Adrenal gland (tissue), 12 donors: ENCODE measurements around the gene ZRANB3. TPM values are rescaled to one million over a fixed set of nuclear protein-coding genes. Genes with fewer than 3 reads are reported as not detected.
"Not testable (repeated sequence)": the region's sequence is repeated elsewhere in the genome, so short reads cannot be mapped to it uniquely, and the experiment has no call there.

Experiments
- DNase-seq, 7 donors: peaks; one replicate each; pipeline ENCODE4 v3.0.0-alpha.2; 2019 to 2020
- H3K27ac ChIP-seq, 5 donors: fragments of 200-600 bp; sonication (generic) in 4 of 5; 1 replicate in 3 of 5; 2 replicates in 2 of 5; pipeline versions ENCODE4 v1.5.1 to v1.8.0; 2016 to 2020; ENCODE audit warnings: mild to moderate bottlenecking in 1 of 5
- H3K27me3 ChIP-seq: fragments of 200-600 bp; 2 replicates; pipeline ENCODE4 v1.8.0; 2021
- H3K36me3 ChIP-seq, 2 donors: fragments of 200-600 bp; replicated peaks in 1 of 2; 1 replicate in 1 of 2; 2 replicates in 1 of 2; pipeline versions ENCODE4 v1.5.1 to v1.8.0; 2018 to 2022
- H3K4me1 ChIP-seq, 2 donors: fragments of 200-600 bp; replicated peaks in 1 of 2; 1 replicate in 1 of 2; 2 replicates in 1 of 2; pipeline versions ENCODE4 v1.5.1 to v1.8.0; 2018 to 2021
- H3K4me3 ChIP-seq, 4 donors: fragments of 200-600 bp; sonication (generic) in 3 of 4; one replicate each; pipeline ENCODE4 v1.5.1; 2016 to 2018
- H3K9me3 ChIP-seq, 3 donors: fragments of 200-600 bp; sonication (generic) in 1 of 3; replicated peaks in 1 of 3; 1 replicate in 2 of 3; 2 replicates in 1 of 3; pipeline versions ENCODE4 v1.5.1 to v1.8.0; 2016 to 2021
- POLR2A ChIP-seq, 2 donors: fragments of 450-650 bp; IDR thresholded peaks; one replicate each; pipeline ENCODE4 v1.6.1; 2017; ENCODE audit warnings: antibody characterized with exemption in 2 of 2, mild to moderate bottlenecking in 2 of 2, moderate library complexity in 1 of 2
- WGBS, 4 donors: extraction: QIAGEN DNeasy Blood & Tissue Kit in 2 of 4; methylation state at CpG; one replicate each; pipeline versions ENCODE4 v1.1.5 to v1.1.7; 2013 to 2017; 5-methylcytosine and 5-hydroxymethylcytosine counted together
- intact Hi-C, 2 donors: fragments of 100-400 bp; cut with DNase I; formaldehyde crosslinking; loops; one replicate each; pipeline versions ENCODE4 v1.14.1 to v1.15.0; 2022 to 2023
- polyA plus RNA-seq, 3 donors: library from polyadenylated mRNA; stranded (reverse); fragments of 200-250 nt in 2 of 3; fragments of 350-450 nt in 1 of 3; fragmentation: Illumina TruSeq in 1 of 3; extraction: RNeasy Lipid Tissue Mini Kit (QIAGEN cat#74804) in 1 of 3; gene quantifications; one replicate each; pipeline ENCODE4 v1.2.3, GENCODE V29; 2013 to 2014
- total RNA-seq, 9 donors: library from RNA; depleted of rRNA in 4 of 9; stranded (reverse); fragments of >200 nt in 4 of 9; fragments of 120-200 nt in 1 of 9; fragmentation: NEBNext Ultra II Directional in 1 of 9; extraction: Animal tissue kit (Norgen Biotek cat#: 25700) in 1 of 9; gene quantifications; one replicate each; pipeline versions ENCODE4 v1.1.0 to v1.2.4, GENCODE V29; 2013 to 2023
- TF ChIP-seq, protein P1 (sequence below), 6 experiments: fragments of 450-650 bp in 4 of 6; fragments of 200-600 bp in 2 of 6; sonication (generic) in 1 of 6; IDR thresholded peaks; 1 replicate in 5 of 6; 2 replicates in 1 of 6; pipeline versions ENCODE4 v1.5.1 to v1.8.0; 2016 to 2021; ENCODE audit warnings: antibody characterized with exemption in 6 of 6, mild to moderate bottlenecking in 2 of 6, moderate library complexity in 1 of 6
- donor health status: healthy with polysubstance abuse.
- donor health status: Bipolar disorder and iron deficiency.
- donor health status: DM: yes; HTN: yes; CAD: no.
- donor health status: DM: no; HTN: no; CAD: no.
- donor health status: DM: no; HTN: no; CAD: no.
- donor health status: DM: yes; HTN: yes; CAD: no.

Gene ZRANB3
- total and polyA plus RNA-seq, 12 donors: 1.0 to 16.8 (median 9.0) TPM

DNA sequence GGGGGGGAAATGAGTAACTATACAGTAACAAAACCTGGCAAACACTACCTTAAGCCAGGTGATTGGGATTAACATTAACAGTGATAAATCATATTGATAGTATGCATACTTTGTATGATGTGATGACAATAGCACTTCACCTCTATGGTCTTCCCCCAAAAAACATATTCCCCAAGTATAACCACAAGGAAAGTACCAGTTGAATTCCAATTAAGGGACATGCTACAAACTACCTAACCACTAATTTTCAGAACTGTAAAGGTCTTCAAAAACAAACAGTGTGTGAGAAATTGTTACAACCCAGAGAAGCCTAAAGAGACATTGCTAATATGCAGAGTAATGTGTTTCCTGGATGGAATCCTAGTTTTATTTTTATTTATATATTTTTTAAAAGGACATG lies 152.4 kb downstream of the ZRANB3 start:
- Histone ChIP-seq H3K27me3 (no peaks in the 10 kb centered on the region), H3K27ac (no peak overlapping the region), H3K4me1 (no peaks in the 10 kb centered on the region), H3K36me3 (no peaks in the 10 kb centered on the region), H3K9me3 (no peaks in the 10 kb centered on the region), H3K4me3 (no peak overlapping the region)
- no peak for DNase-seq
- intact Hi-C loops: no loop called here
- TF ChIP-seq POLR2A (IDR thresholded peaks at IDR 0.05): no peak
- TF ChIP-seq, protein P1, sequence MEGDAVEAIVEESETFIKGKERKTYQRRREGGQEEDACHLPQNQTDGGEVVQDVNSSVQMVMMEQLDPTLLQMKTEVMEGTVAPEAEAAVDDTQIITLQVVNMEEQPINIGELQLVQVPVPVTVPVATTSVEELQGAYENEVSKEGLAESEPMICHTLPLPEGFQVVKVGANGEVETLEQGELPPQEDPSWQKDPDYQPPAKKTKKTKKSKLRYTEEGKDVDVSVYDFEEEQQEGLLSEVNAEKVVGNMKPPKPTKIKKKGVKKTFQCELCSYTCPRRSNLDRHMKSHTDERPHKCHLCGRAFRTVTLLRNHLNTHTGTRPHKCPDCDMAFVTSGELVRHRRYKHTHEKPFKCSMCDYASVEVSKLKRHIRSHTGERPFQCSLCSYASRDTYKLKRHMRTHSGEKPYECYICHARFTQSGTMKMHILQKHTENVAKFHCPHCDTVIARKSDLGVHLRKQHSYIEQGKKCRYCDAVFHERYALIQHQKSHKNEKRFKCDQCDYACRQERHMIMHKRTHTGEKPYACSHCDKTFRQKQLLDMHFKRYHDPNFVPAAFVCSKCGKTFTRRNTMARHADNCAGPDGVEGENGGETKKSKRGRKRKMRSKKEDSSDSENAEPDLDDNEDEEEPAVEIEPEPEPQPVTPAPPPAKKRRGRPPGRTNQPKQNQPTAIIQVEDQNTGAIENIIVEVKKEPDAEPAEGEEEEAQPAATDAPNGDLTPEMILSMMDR (IDR thresholded peaks at IDR 0.05): no peak

DNA sequence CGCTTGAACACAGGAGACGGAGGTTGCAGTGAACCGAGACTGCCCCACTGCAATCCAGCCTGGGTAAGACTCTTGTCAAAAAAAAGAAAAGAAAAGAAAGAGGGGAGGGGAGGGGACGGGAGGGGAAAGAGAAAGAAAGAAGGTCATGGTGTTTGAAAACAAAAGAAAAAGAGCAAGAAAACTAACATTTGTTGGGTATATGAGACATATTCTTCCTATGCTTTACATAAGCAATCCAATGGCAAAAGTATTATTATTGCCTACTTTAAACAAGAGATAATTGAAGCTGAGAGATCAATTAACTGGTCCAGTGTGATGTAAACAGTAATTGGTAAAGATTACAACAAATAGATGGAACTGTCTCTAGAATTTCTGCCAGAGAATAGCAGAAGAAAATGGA lies 157.3 kb downstream of the ZRANB3 start:
- intact Hi-C loops: no loop called here

DNA sequence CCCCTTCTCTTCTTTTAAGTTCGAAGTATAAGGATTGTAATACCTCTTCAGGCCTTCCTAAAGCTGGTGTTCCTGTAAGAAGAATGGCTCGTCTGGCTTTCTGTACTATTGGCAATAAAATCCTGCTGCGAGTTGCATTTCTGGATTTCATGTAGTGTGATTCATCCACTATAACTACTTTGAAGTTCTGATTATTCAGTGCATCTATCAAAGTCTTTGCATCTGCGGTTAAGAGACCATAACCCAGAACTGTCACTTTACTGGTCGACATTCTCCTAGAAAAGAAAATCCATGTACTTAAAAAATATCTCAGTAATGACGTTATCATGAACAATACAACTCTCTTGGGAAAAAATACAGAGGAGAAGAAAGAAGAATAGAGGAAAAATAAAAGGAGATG lies 181.1 kb downstream of the ZRANB3 start:
- Histone ChIP-seq H3K9me3 (no peaks in the 10 kb centered on the region), H3K36me3 (no peaks in the 10 kb centered on the region), H3K4me1 (no peaks in the 10 kb centered on the region), H3K27ac (no peak overlapping the region), H3K4me3 (no peak overlapping the region), H3K27me3 (no peaks in the 10 kb centered on the region)
- intact Hi-C loops: no loop called here
- 40 to 62% (median 57%) methylated on average over 6 of the region's 6 CpGs for WGBS, 4 donors
- no peak for TF ChIP-seq POLR2A (IDR thresholded peaks at IDR 0.05)
- TF ChIP-seq, protein P1 (IDR thresholded peaks at IDR 0.05): no peak
- no peak for DNase-seq

More for the DNA sequence above, 157.3 kb downstream of the ZRANB3 start:
- WGBS, 4 donors: 89 to 97% (median 92%) methylated on average over 3 to 4 of the region's 4 CpGs
- Histone ChIP-seq H3K9me3 (no peaks in the 10 kb centered on the region), H3K4me1 (no peaks in the 10 kb centered on the region), H3K27ac (no peak overlapping the region), H3K27me3 (no peaks in the 10 kb centered on the region), H3K36me3 (no peaks in the 10 kb centered on the region), H3K4me3 (no peak overlapping the region)
- TF ChIP-seq, protein P1 (IDR thresholded peaks at IDR 0.05): no peak
- no peak for TF ChIP-seq POLR2A (IDR thresholded peaks at IDR 0.05)
- DNase-seq: no peak

DNA sequence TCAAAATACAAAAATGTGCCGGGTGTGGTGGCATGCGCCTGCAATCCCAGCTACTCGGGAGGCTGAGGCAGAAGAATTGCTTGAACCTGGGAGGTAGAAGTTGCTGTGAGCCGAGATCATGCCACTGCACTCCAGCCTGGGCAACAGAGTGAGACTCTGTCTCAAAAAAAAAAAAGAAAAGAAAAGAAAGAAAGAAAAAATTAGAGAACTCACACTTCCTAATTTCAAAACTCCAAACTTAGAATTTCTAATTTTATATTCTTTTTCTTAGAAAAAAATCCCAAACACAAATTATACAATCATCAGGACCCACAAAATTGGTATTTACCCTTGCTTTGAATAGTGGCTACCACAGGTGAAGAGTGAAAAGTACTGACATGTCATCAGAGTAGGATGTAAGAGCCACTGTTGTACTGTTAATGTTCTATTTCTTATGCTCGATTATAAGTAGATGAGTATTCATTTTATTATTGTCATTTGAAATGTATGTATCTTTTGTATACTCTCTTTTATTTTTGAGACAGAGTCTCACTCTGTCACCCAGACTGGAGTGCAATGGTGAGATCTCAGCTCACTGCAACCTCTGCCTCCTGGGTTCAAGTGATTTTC lies 182.8 kb downstream of the ZRANB3 start:
- H3K4me3 ChIP-seq, intact Hi-C loops, H3K9me3 ChIP-seq, DNase-seq, H3K4me1 ChIP-seq, H3K27ac ChIP-seq, H3K36me3 ChIP-seq, H3K27me3 ChIP-seq: not testable (repeated sequence)
- WGBS, 4 donors: 95 to 97% (median 97%) methylated on average over 5 of the region's 5 CpGs

DNA sequence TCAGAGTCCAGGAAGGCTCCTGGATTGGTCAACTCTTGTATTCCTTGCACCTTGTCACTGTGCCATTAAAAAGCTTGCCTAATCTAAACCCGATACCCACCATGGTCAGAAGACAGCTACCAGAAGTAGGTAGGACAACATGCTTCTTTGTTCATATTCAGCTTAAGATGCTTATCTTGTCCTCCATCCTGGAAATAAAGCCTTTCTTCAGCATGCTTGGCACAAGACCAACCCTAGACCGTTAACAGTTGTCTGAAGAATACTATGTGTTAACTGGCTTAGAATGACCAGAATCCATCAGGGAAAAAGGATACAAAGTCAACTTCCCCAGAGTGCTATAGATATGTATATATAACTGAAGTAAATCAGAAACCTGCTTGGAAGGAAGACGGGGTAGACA lies 193.9 kb downstream of the ZRANB3 start:
- Histone ChIP-seq H3K27me3 (no peaks in the 10 kb centered on the region), H3K4me3 (no peak overlapping the region), H3K36me3 (no peaks in the 10 kb centered on the region), H3K4me1 (no peaks in the 10 kb centered on the region), H3K27ac (no peak overlapping the region), H3K9me3 (no peaks in the 10 kb centered on the region)
- no peak for DNase-seq
- TF ChIP-seq, protein P1 (IDR thresholded peaks at IDR 0.05): no peak
- no peak for TF ChIP-seq POLR2A (IDR thresholded peaks at IDR 0.05)
- intact Hi-C loops: no loop called here
- 88 to 98% (median 89%) methylated on average over 3 of the region's 3 CpGs for WGBS, 4 donors
